GM21423 (cell line): ENCODE results near the gene BCAR3.

Source experiments
- ATAC-seq: cut with Tn5 transposase; IDR thresholded peaks from one replicate; pipeline ENCODE4 v1.9.1; 2021; ENCODE audit warnings: mild to moderate bottlenecking, moderate library complexity; ENCODE audit not compliant: unreplicated experiment

Gene BCAR3

GRCh38 chr1:93640656-93641440 is 40.8 kb downstream of the BCAR3 start:
- ATAC-seq, result no peak

GRCh38 chr1:93638981-93639380 is 42.7 kb downstream of the BCAR3 start:
- no peak for ATAC-seq

GRCh38 chr1:93638307-93638847 is 43.3 kb downstream of the BCAR3 start:
- ATAC-seq, result no peak

- ATAC-seq, result no peak
These were observed 44.9 kb downstream of the BCAR3 start for GRCh38 chr1:93636712-93637111.

DNA sequence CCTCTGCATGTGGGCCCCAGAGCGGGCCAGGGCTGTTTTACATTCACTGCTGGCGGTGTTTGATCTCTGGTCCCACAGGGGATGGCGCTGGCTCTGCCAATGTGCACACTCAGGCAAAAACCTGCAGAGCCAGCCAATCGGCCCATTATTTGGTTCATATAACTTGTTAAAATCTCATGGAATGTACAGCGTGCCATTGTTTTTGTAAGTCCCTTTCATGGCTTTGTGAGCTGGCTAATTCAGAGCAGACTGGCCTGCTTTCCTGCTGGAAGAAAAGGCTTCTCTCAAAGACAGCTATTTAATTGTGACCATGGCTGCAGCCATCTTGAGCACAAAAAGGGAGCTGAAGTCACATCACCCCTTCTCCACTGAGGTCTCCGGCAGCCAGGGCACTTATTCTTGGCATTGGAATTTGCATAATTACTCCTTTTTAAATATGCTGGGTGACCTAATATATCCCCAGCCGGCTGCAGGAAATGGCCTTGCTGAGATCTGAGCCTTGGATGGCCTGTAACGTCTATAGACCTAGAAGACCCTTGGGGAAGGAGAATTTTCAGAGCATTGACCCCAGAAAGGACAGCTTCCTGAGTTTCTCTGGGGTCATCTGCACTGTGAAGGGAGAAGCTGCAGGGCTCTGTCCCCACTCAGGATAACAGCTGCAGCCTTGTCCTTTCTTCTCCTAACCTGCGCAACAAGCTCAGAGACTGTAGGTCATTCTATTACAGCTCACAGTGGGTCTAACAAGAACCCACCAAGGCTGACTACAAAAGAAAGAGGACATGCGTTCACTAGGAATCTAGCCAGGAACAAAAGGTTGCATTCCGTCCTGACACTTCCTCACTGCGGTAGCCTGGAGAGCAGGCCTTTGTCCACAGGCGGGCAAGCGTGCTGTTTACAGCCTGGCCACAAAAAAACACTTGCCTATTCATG is 45.8 kb downstream of the BCAR3 start:
- ATAC-seq, result no peak

- no peak for ATAC-seq
These were observed 48.3 kb downstream of the BCAR3 start for GRCh38 chr1:93633313-93633712.

GRCh38 chr1:93631626-93632365 is 49.8 kb downstream of the BCAR3 start:
- ATAC-seq, result no peak

GRCh38 chr1:93630168-93630567 is 51.5 kb downstream of the BCAR3 start:
- ATAC-seq, result no peak

DNA sequence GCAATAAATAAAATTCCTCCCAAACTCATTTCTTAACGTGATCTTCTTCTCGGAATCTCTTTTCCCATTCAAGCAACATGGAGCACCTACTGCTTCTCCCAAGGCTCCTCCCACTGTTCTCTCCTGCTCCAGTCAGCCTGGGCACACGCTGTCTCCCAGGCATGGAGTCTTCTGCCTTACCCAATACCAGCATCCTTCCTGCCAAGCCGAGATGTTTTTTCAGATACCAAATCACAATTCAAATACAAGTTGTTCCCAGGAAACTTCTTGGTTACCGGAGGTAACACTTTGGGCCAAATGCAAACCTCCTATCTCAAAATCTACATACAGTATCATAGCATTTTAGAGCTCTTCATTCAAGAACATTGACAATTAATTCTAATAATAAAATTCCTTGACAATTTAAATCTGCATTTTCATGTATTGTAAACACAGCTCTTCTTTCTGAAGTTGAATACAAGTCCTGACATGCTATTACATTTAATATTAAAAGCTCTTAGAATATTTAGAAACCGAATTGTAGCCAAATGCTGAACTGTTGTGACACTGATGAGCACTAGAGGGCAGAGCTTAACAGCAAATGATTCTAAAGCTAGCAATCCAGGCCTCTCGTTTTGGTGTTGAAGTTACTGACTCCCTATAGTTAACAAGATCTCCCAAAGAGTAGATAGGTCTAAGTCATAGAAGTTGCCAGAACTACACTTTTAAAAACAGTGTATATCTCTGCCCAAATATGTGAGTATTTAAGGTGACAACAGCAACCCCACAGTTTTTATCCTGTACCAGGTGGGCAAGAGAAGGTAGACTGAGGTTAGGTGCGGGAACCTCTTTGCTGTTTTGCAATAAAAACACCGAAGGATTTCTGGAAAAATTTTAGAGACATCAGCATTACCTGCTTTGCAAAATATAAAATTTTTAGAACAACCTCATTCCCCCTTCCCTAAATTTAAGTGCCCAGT is 52.3 kb downstream of the BCAR3 start:
- peak; percentile 48 for ATAC-seq

GRCh38 chr1:93628681-93629080 is 53.0 kb downstream of the BCAR3 start:
- ATAC-seq, result no peak

GRCh38 chr1:93625582-93626327 is 55.9 kb downstream of the BCAR3 start:
- ATAC-seq, result no peak

DNA sequence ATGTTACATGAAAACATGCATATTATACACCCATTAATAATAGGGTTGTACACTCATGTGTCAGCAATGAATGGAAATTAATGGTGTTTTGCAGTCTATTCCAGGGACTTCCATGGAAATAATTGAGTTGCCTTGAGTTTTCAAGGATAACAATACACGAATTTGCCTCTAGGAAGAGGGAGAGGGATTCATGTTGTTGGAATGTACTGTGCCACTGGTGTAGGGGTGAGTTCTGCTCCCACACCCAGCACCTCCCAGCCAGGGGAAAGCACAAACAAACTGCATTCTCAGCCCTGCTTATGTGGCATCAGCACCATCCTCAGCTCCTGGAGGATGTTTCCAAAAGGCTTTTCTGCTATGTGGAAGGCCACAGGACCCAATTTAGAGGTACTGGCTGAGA is 57.8 kb downstream of the BCAR3 start:
- no peak for ATAC-seq

DNA sequence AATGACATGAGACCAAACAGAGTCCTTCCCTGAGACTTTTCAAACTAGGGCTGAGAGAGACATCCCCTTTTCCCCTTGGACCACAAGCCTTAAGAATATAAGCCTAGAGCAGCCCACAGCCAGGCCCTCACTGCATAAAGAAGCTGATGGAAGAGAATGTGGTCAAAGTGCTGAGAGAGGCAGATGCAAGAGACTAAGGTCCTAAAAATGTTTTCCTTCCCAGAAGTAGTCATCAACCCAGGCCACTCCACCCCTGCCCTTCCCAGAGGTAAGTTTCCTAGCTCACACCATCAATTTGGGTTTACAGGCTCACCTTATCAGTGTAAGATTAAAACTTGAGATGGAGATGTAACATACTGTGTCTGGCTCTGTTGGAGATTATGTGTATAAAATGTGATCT is 58.2 kb downstream of the BCAR3 start:
- ATAC-seq, result no peak

GRCh38 chr1:93621246-93621645 is 60.4 kb downstream of the BCAR3 start:
- no peak for ATAC-seq

- no peak for ATAC-seq
These were observed 60.8 kb downstream of the BCAR3 start for GRCh38 chr1:93620841-93621210.

GRCh38 chr1:93620172-93620840 is 61.3 kb downstream of the BCAR3 start:
- ATAC-seq, result no peak

GRCh38 chr1:93619507-93620171 is 62.0 kb downstream of the BCAR3 start:
- no peak for ATAC-seq
